ENCODE data around the gene ALDH4A1.

Gene ALDH4A1

GRCh38 chr1:18939398-18940302, 37.3 kb upstream of the ALDH4A1 start:
- no peak for DNase-seq

- DNase-seq: peak in 1 of 2 experiments; percentile 21
These were observed 36.3 kb upstream of the ALDH4A1 start for GRCh38 chr1:18938707-18939070.

- no peak for DNase-seq
These were observed 35.8 kb upstream of the ALDH4A1 start for GRCh38 chr1:18938008-18938706.

GRCh38 chr1:18937539-18937938, 35.2 kb upstream of the ALDH4A1 start:
- no peak for DNase-seq

GRCh38 chr1:18936814-18937481, 34.6 kb upstream of the ALDH4A1 start:
- DNase-seq: no peak

- DNase-seq: no peak
These were observed 34.1 kb upstream of the ALDH4A1 start for GRCh38 chr1:18936471-18936813.

- no peak for DNase-seq
These were observed 32.0 kb upstream of the ALDH4A1 start for GRCh38 chr1:18934205-18935000.

- DNase-seq: no peak
These were observed 30.5 kb upstream of the ALDH4A1 start for GRCh38 chr1:18932879-18933278.

- no peak for DNase-seq
These were observed 30.0 kb upstream of the ALDH4A1 start for GRCh38 chr1:18932387-18932786.

GRCh38 chr1:18931730-18932129, 29.4 kb upstream of the ALDH4A1 start:
- DNase-seq: no peak

GRCh38 chr1:18929686-18930085, 27.3 kb upstream of the ALDH4A1 start:
- DNase-seq: no peak

GRCh38 chr1:18928985-18929384, 26.6 kb upstream of the ALDH4A1 start:
- no peak for DNase-seq

GRCh38 chr1:18928406-18928805, 26.1 kb upstream of the ALDH4A1 start:
- DNase-seq: no peak

- peak in 1 of 2 experiments; percentile 18 for DNase-seq
These were observed 25.4 kb upstream of the ALDH4A1 start for GRCh38 chr1:18927654-18928272.

GRCh38 chr1:18927082-18927653, 24.8 kb upstream of the ALDH4A1 start:
- DNase-seq: peak; percentile 58 to 69

GRCh38 chr1:18926315-18927081, 24.1 kb upstream of the ALDH4A1 start:
- DNase-seq: no peak

GRCh38 chr1:18925279-18925678, 22.9 kb upstream of the ALDH4A1 start:
- no peak for DNase-seq

GRCh38 chr1:18924221-18924691, 21.9 kb upstream of the ALDH4A1 start:
- peak; percentile 35 to 56 for DNase-seq

- DNase-seq: peak; percentile 42 to 74
These were observed 21.4 kb upstream of the ALDH4A1 start for GRCh38 chr1:18923756-18924211.

GRCh38 chr1:18922848-18923755, 20.7 kb upstream of the ALDH4A1 start:
- peak; percentile 21 to 62 for DNase-seq
